A549 (cell line): ENCODE results near the gene SLC47A2.

Experiments
- ELK1 ChIP-seq: fragments of 150-350 bp; IDR thresholded peaks from 2 replicates; pipeline ENCODE4 v1.6.1; 2014; ENCODE audit warnings: low read depth, mild to moderate bottlenecking, low read length
- EP300 ChIP-seq, 2 experiments: fragments of >200 bp; sonication (Bioruptor Twin); formaldehyde crosslinking; IDR thresholded peaks; 2 replicates in 1 of 2; 3 replicates in 1 of 2; pipeline ENCODE4 v1.6.1; 2016 to 2017
- FOSL2 ChIP-seq, 2 experiments: fragments of 450-650 bp in 1 of 2; fragments of >200 bp in 1 of 2; sonication (Bioruptor Twin) in 1 of 2; formaldehyde crosslinking; IDR thresholded peaks; 2 replicates each; pipeline versions ENCODE4 v1.5.0 to v1.6.1; 2016 to 2020; ENCODE audit warnings: mild to moderate bottlenecking in 1 of 2, moderate library complexity in 1 of 2
- JUN ChIP-seq, 2 experiments: fragments of >200 bp; sonication (Bioruptor Twin); formaldehyde crosslinking; IDR thresholded peaks; 2 replicates in 1 of 2; 3 replicates in 1 of 2; pipeline ENCODE4 v1.6.1; 2016 to 2017
- RFX5 ChIP-seq: fragments of 450-650 bp; IDR thresholded peaks from 2 replicates; pipeline ENCODE4 v1.7.1; 2014; ENCODE audit warnings: antibody characterized with exemption, mild to moderate bottlenecking, moderate library complexity
- TF ChIP-seq, protein P1 (sequence below): fragments of >200 bp; sonication (Bioruptor Twin); formaldehyde crosslinking; IDR thresholded peaks from 3 replicates; pipeline ENCODE4 v1.5.1; 2016

DNA sequence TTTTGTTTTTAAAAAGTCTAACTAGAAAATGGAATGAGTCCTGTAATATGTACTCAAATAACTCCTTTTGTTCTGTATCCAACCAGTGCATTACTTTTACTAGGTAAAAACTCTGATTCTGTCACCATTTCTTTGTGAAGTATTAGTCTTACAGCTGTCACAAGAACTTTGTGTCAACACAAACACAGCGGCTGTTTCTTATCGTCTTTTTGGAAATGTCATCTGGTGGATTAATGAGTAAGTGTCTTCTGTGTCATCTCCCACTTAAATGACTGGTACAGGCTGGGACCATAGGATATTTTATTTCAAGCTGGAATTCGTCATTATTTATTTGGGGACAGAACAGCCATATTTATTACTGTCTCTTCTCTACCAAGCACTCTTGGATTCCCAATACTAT lies 86.9 kb downstream of the SLC47A2 start:
- TF ChIP-seq, protein P1, sequence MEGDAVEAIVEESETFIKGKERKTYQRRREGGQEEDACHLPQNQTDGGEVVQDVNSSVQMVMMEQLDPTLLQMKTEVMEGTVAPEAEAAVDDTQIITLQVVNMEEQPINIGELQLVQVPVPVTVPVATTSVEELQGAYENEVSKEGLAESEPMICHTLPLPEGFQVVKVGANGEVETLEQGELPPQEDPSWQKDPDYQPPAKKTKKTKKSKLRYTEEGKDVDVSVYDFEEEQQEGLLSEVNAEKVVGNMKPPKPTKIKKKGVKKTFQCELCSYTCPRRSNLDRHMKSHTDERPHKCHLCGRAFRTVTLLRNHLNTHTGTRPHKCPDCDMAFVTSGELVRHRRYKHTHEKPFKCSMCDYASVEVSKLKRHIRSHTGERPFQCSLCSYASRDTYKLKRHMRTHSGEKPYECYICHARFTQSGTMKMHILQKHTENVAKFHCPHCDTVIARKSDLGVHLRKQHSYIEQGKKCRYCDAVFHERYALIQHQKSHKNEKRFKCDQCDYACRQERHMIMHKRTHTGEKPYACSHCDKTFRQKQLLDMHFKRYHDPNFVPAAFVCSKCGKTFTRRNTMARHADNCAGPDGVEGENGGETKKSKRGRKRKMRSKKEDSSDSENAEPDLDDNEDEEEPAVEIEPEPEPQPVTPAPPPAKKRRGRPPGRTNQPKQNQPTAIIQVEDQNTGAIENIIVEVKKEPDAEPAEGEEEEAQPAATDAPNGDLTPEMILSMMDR = no peak
- no peak for TF ChIP-seq FOSL2 (IDR thresholded peaks at IDR 0.05)
- no peak for TF ChIP-seq FOSL2 (CRISPR knock-in tag; IDR thresholded peaks at IDR 0.05)
- TF ChIP-seq EP300 (IDR thresholded peaks at IDR 0.05) = no peak
- TF ChIP-seq ELK1 = no peak
- TF ChIP-seq JUN (IDR thresholded peaks at IDR 0.05) = no peak
- no peak for TF ChIP-seq RFX5
